HepG2 (cell line): Measurements from ENCODE around the gene NMT2. TPM values are rescaled to one million over a fixed set of nuclear protein-coding genes. Genes with fewer than 3 reads are reported as not detected.
"Not testable (repeated sequence)": the region's sequence is repeated elsewhere in the genome, so short reads cannot be mapped to it uniquely, and the experiment has no call there.

Experiments
- ATAC-seq: fragments of 200-7000 bp; cut with Tn5 transposase; 3 replicates; pipeline ENCODE4 v1.9.1; 2020; ENCODE audit warnings: mild to moderate bottlenecking, moderate library complexity
- BruUV-seq: library from RNA; stranded (reverse); fragments of 400-500 nt; replicated peaks from 2 replicates; lab custom pipeline; 2021; lab: Mats Ljungman, UMichigan
- CTCF ChIA-PET: fragments of 300-600 bp; formaldehyde crosslinking; extraction: SDS; loops from one replicate; lab custom pipeline; 2021; ENCODE audit warnings: low total read pairs, inconsistent platforms, low intra/inter-chr PET ratio; lab: Yijun Ruan, JAX
- POLR2A ChIA-PET: fragments of 350-600 bp; sonication (Branson Sonifier 250); formaldehyde crosslinking; loops from one replicate; lab custom pipeline; 2020; ENCODE audit warnings: antibody characterized with exemption, inconsistent platforms; lab: Yijun Ruan, JAX
- DNase-seq: peaks from one replicate; pipeline ENCODE4 v3.0.0-alpha.2; 2015; ENCODE audit warnings: low spot score
- FAIRE-seq: peaks from 3 replicates; lab custom pipeline; 2011; peaks lifted over from hg19 to GRCh38; lab: Jason Lieb, UNC
- H2AFZ ChIP-seq: one replicate; pipeline ENCODE4 v1.6.1; 2011; ENCODE audit warnings: low read length, inconsistent platforms
- H3K27ac ChIP-seq: fragments of 300-600 bp; 3 replicates; pipeline ENCODE4 v1.8.0; 2011; ENCODE audit warnings: mixed run types, mild to moderate bottlenecking, mixed read lengths, low read length, inconsistent platforms; ENCODE audit not compliant: insufficient read depth; ENCODE audit errors: extremely low read length
- H3K27me3 ChIP-seq, 2 experiments: fragments of 200-600 bp in 1 of 2; 2 replicates in 1 of 2; 3 replicates in 1 of 2; pipeline versions ENCODE4 v1.6.0 to v1.8.0; 2011; ENCODE audit warnings: low read length in 2 of 2, mild to moderate bottlenecking in 2 of 2, moderate library complexity in 2 of 2, inconsistent platforms in 1 of 2; ENCODE audit not compliant: insufficient read depth in 2 of 2, control insufficient read depth in 1 of 2
- H3K36me3 ChIP-seq, 2 experiments: fragments of 200-600 bp in 1 of 2; replicated peaks in 1 of 2; 2 replicates in 1 of 2; 3 replicates in 1 of 2; pipeline versions ENCODE4 v1.5.1 to v1.8.0; 2011; ENCODE audit warnings: low read length in 2 of 2, inconsistent platforms in 1 of 2; ENCODE audit not compliant: insufficient read depth in 2 of 2, control insufficient read depth in 1 of 2
- H3K4me1 ChIP-seq: 2 replicates; pipeline ENCODE4 v1.5.1; 2012; ENCODE audit warnings: low read length, inconsistent platforms; ENCODE audit not compliant: insufficient read depth
- H3K4me2 ChIP-seq: 2 replicates; pipeline ENCODE4 v1.6.0; 2011; ENCODE audit warnings: low read depth, low read length, inconsistent platforms
- H3K4me3 ChIP-seq, 3 experiments: fragments of 200-600 bp in 1 of 3; sonication (generic), shearing (Covaris generic) in 1 of 3; replicated peaks in 1 of 3; 2 replicates each; pipeline ENCODE4 v1.5.1; 2011 to 2016; ENCODE audit warnings: low read length in 3 of 3, inconsistent platforms in 2 of 3, low read depth in 2 of 3, mild to moderate bottlenecking in 2 of 3, control low read depth in 1 of 3, mixed read lengths in 1 of 3; ENCODE audit not compliant: insufficient read depth in 1 of 3
- H3K79me2 ChIP-seq: one replicate; pipeline ENCODE4 v1.6.1; 2011; ENCODE audit warnings: low read length, inconsistent platforms; ENCODE audit not compliant: insufficient read depth
- H3K9ac ChIP-seq: 2 replicates; pipeline ENCODE4 v1.6.0; 2011; ENCODE audit warnings: mild to moderate bottlenecking, low read depth, low read length, inconsistent platforms; ENCODE audit not compliant: insufficient read depth
- H3K9me3 ChIP-seq: 2 replicates; pipeline ENCODE4 v1.5.1; 2012; ENCODE audit warnings: mild to moderate bottlenecking, low read length
- H4K20me1 ChIP-seq: 2 replicates; pipeline ENCODE4 v1.6.0; 2011; ENCODE audit warnings: inconsistent platforms, mild to moderate bottlenecking, low read length, moderate library complexity; ENCODE audit not compliant: insufficient read depth
- SNAPC2 ChIP-seq: sonication (generic); formaldehyde crosslinking; IDR thresholded peaks from 2 replicates; pipeline ENCODE4 v1.8.1; 2022; ENCODE audit warnings: mild to moderate bottlenecking, missing genetic modification reagents
- SNRNP70 ChIP-seq: fragments of 200-400 bp; formaldehyde crosslinking; IDR thresholded peaks from 2 replicates; pipeline ENCODE4 v1.6.1; 2017; ENCODE audit warnings: mild to moderate bottlenecking, low read depth, low read length, moderate library complexity
- ZFX ChIP-seq: sonication (generic); formaldehyde crosslinking; IDR thresholded peaks from 2 replicates; pipeline ENCODE4 v1.4.0; 2020; ENCODE audit warnings: mild to moderate bottlenecking, low read depth, missing genetic modification reagents, moderate library complexity
- ZNF451 ChIP-seq: sonication (generic); formaldehyde crosslinking; IDR thresholded peaks from 2 replicates; pipeline ENCODE4 v1.5.0; 2020; ENCODE audit warnings: mild to moderate bottlenecking, missing genetic modification reagents
- ZNF549 ChIP-seq: sonication (generic); formaldehyde crosslinking; IDR thresholded peaks from 2 replicates; pipeline ENCODE4 v1.5.0; 2020; ENCODE audit warnings: missing genetic modification reagents
- WGBS: methylation state at CpG from one replicate; pipeline ENCODE4 v1.1.6; 2017; ENCODE audit warnings: low lambda C conversion rate; 5-methylcytosine and 5-hydroxymethylcytosine counted together
- in situ Hi-C: cut with HindIII; loops from 2 replicates; pipeline ENCODE4 v1.10.0; 2017; ENCODE audit warnings: low pct_unique_long_range_greater_than_20kb; ENCODE audit not compliant: extremely low pct_ligation_motif_present
- intact Hi-C: fragments of 100-400 bp; cut with micrococcal nuclease; formaldehyde crosslinking; loops from one replicate; pipeline ENCODE4 v1.10.0; 2022; ENCODE audit not compliant: unreplicated experiment
- polyA plus RNA-seq, 8 experiments: library from polyadenylated mRNA; depleted of rRNA in 3 of 8; stranded (reverse) in 7 of 8; unstranded in 1 of 8; fragments of >200 nt; fragmentation: Illumina TruSeq in 4 of 8; extraction: Trizol in 4 of 8; gene quantifications; 2 replicates each; pipeline versions ENCODE4 v1.2.1 to v1.2.3, GENCODE V29; 2011 to 2016; ENCODE audit warnings: low read depth in 4 of 8, missing spikeins in 1 of 8, mixed read lengths in 1 of 8; ENCODE audit not compliant: insufficient read depth in 1 of 8
- total RNA-seq, 5 experiments: library from RNA; depleted of rRNA; stranded (reverse); fragments of >200 nt; fragmentation: Illumina TruSeq; extraction: Trizol; gene quantifications; 2 replicates each; pipeline ENCODE4 v1.2.3, GENCODE V29; 2016; ENCODE audit warnings: low read depth in 1 of 5

NMT2 gene
- total and polyA plus RNA-seq, 2 of the 13 experiments (the other 11 are each of a cell fraction or from before 2014, with no cell fraction given) = 10.1 to 23.8 TPM

- H3K36me3 ChIP-seq = no peaks in the 10 kb centered on the region
- TF ChIP-seq ZFX (no peak), SNRNP70 (no peak), ZNF549 (CRISPR knock-in tag) (no peak), ZNF451 (no peak), SNAPC2 (CRISPR knock-in tag) (no peak)
- TF ChIP-seq, all 625 proteins: peak for 0
- Histone ChIP-seq H3K4me3 (no peak overlapping the region), H3K4me2 (no peak overlapping the region), H3K27me3 (no peaks in the 10 kb centered on the region), H3K4me1 (peaks cover 12% of the 10 kb centered on the region; the same call in 1 of the 2 replicates), H4K20me1 (no peaks in the 10 kb centered on the region), H3K9ac (no peak overlapping the region), H2AFZ (no peak overlapping the region), H3K79me2 (no peaks in the 10 kb centered on the region), H3K27ac (no peak overlapping the region), H3K9me3 (no peaks in the 10 kb centered on the region)
- in situ Hi-C loops = no loop called here
- DNase-seq (no peak), FAIRE-seq (no peak), ATAC-seq (no peak)
- BruUV-seq = no TSS peak
- CTCF ChIA-PET = no interaction called here
- 95% methylated on average over 2 of the region's 2 CpGs for WGBS
- POLR2A ChIA-PET = no interaction called here
- intact Hi-C loops = no loop called here
Measured at GRCh38 chr10:15202639-15203038, 34.1 kb upstream of the NMT2 start.

- H3K9ac ChIP-seq, BruUV-seq, H4K20me1 ChIP-seq, FAIRE-seq, ATAC-seq, H3K27ac ChIP-seq, in situ Hi-C loops, H3K36me3 ChIP-seq, intact Hi-C loops, CTCF ChIA-PET, POLR2A ChIA-PET, H2AFZ ChIP-seq, DNase-seq, H3K27me3 ChIP-seq, H3K79me2 ChIP-seq, H3K9me3 ChIP-seq, H3K4me2 ChIP-seq, H3K4me3 ChIP-seq: not testable (repeated sequence)
- WGBS = 96% methylated on average over 8 of the region's 8 CpGs
- H3K4me1 ChIP-seq = peaks cover 12% of the 10 kb centered on the region; the same call in 1 of the 2 replicates
Measured at GRCh38 chr10:15202301-15202621, 33.8 kb upstream of the NMT2 start.
